Measurements from ENCODE around the gene ATP6V1C2. TPM values are rescaled to one million over a fixed set of nuclear protein-coding genes. Genes with fewer than 3 reads are reported as not detected.

The ATP6V1C2 gene
- total RNA-seq, 1 donor from 2014 or later, result 0.14 TPM

GRCh38 chr2:10792660-10793400, 71.4 kb downstream of the ATP6V1C2 start:
- Histone ChIP-seq H3K4me1 (ENCODE audit: insufficient read depth, low read length) (no peaks in the 10 kb centered on the region), H3K4me2 (ENCODE audit: low read length) (no peak overlapping the region), H2AFZ (ENCODE audit: low read depth, low read length) (no peak overlapping the region), H3K79me2 (ENCODE audit: insufficient read depth, low read length) (peaks cover 50% of the 10 kb centered on the region), H3K36me3 (ENCODE audit: insufficient read depth, low read length) (peaks cover 79% of the 10 kb centered on the region), H4K20me1 (ENCODE audit: insufficient read depth, low read length) (peaks cover 82% of the 10 kb centered on the region), H3K9ac (ENCODE audit: low read length) (no peak overlapping the region), H3K9me3 (ENCODE audit: insufficient read depth, low read depth, low read length) (no peaks in the 10 kb centered on the region), H3K4me3 (ENCODE audit: insufficient read depth, low read depth, low read length) (no peak overlapping the region), H3K27me3 (ENCODE audit: insufficient read depth, low read length) (no peaks in the 10 kb centered on the region), H3K27ac (ENCODE audit: low read depth, low read length) (no peak overlapping the region)
- no peak overlapping the region for H3K4me3 Mint-ChIP-seq (ENCODE audit: unreplicated experiment)
- H3K36me3 Mint-ChIP-seq (ENCODE audit: low read depth, unreplicated experiment), result peaks cover 23% of the 10 kb centered on the region
- FAIRE-seq (no peak), DNase-seq (ENCODE audit: low read depth) (no peak)
- TF ChIP-seq EZH2 (IDR thresholded peaks at IDR 0.05; ENCODE audit: insufficient read depth, low read length) (no peak), CTCF (IDR thresholded peaks at IDR 0.05; ENCODE audit: insufficient read depth, low read depth, low read length) (no peak)
- H3K4me1 Mint-ChIP-seq (ENCODE audit: low read depth, unreplicated experiment), result peaks cover 2% of the 10 kb centered on the region
- no peaks in the 10 kb centered on the region for H3K27me3 Mint-ChIP-seq (ENCODE audit: low read depth, unreplicated experiment)
- no peaks in the 10 kb centered on the region for H3K9me3 Mint-ChIP-seq (ENCODE audit: unreplicated experiment)
- no peak overlapping the region for H3K27ac Mint-ChIP-seq (ENCODE audit: unreplicated experiment)

- peaks cover 71% of the 10 kb centered on the region for H3K36me3 ChIP-seq (ENCODE audit: insufficient read depth, low read length)
Measured at GRCh38 chr2:10793816-10794215, 72.4 kb downstream of the ATP6V1C2 start.

More at GRCh38 chr2:10793816-10794215, 72.4 kb downstream of the ATP6V1C2 start:
- no peaks in the 10 kb centered on the region for H3K27me3 Mint-ChIP-seq (ENCODE audit: low read depth, unreplicated experiment)
- Histone ChIP-seq H3K9ac (ENCODE audit: low read length) (no peak overlapping the region), H4K20me1 (ENCODE audit: insufficient read depth, low read length) (peaks cover 84% of the 10 kb centered on the region), H3K27ac (ENCODE audit: low read depth, low read length) (no peak overlapping the region), H3K4me3 (ENCODE audit: insufficient read depth, low read depth, low read length) (no peak overlapping the region), H3K9me3 (ENCODE audit: insufficient read depth, low read depth, low read length) (no peaks in the 10 kb centered on the region), H3K79me2 (ENCODE audit: insufficient read depth, low read length) (peaks cover 59% of the 10 kb centered on the region), H3K4me2 (ENCODE audit: low read length) (no peak overlapping the region), H2AFZ (ENCODE audit: low read depth, low read length) (no peak overlapping the region), H3K27me3 (ENCODE audit: insufficient read depth, low read length) (no peaks in the 10 kb centered on the region), H3K4me1 (ENCODE audit: insufficient read depth, low read length) (no peaks in the 10 kb centered on the region)
- peaks cover 18% of the 10 kb centered on the region for H3K36me3 Mint-ChIP-seq (ENCODE audit: low read depth, unreplicated experiment)
- peaks cover 2% of the 10 kb centered on the region for H3K4me1 Mint-ChIP-seq (ENCODE audit: low read depth, unreplicated experiment)
- DNase-seq (ENCODE audit: low read depth) (no peak), FAIRE-seq (no peak)
- TF ChIP-seq EZH2 (IDR thresholded peaks at IDR 0.05; ENCODE audit: insufficient read depth, low read length), result no peak
- no peak for TF ChIP-seq CTCF (IDR thresholded peaks at IDR 0.05; ENCODE audit: insufficient read depth, low read depth, low read length)
- H3K4me3 Mint-ChIP-seq (ENCODE audit: unreplicated experiment), result no peak overlapping the region
- no peaks in the 10 kb centered on the region for H3K9me3 Mint-ChIP-seq (ENCODE audit: unreplicated experiment)
- H3K27ac Mint-ChIP-seq (ENCODE audit: unreplicated experiment), result no peak overlapping the region
